HepG2 (cell line): Measurements from ENCODE around the gene PCOLCE2. TPM values are rescaled to one million over a fixed set of nuclear protein-coding genes. Genes with fewer than 3 reads are reported as not detected.

Experiments
- ATAC-seq: fragments of 200-7000 bp; cut with Tn5 transposase; 3 replicates; pipeline ENCODE4 v1.9.1; 2020; ENCODE audit warnings: mild to moderate bottlenecking, moderate library complexity
- BruUV-seq: library from RNA; stranded (reverse); fragments of 400-500 nt; replicated peaks from 2 replicates; lab custom pipeline; 2021; lab: Mats Ljungman, UMichigan
- CTCF ChIA-PET: fragments of 300-600 bp; formaldehyde crosslinking; extraction: SDS; loops from one replicate; lab custom pipeline; 2021; ENCODE audit warnings: low total read pairs, inconsistent platforms, low intra/inter-chr PET ratio; lab: Yijun Ruan, JAX
- POLR2A ChIA-PET: fragments of 350-600 bp; sonication (Branson Sonifier 250); formaldehyde crosslinking; loops from one replicate; lab custom pipeline; 2020; ENCODE audit warnings: antibody characterized with exemption, inconsistent platforms; lab: Yijun Ruan, JAX
- DNase-seq: peaks from one replicate; pipeline ENCODE4 v3.0.0-alpha.2; 2015; ENCODE audit warnings: low spot score
- FAIRE-seq: peaks from 3 replicates; lab custom pipeline; 2011; peaks lifted over from hg19 to GRCh38; lab: Jason Lieb, UNC
- H2AFZ ChIP-seq: one replicate; pipeline ENCODE4 v1.6.1; 2011; ENCODE audit warnings: low read length, inconsistent platforms
- H3K27ac ChIP-seq: fragments of 300-600 bp; 3 replicates; pipeline ENCODE4 v1.8.0; 2011; ENCODE audit warnings: mixed run types, mild to moderate bottlenecking, mixed read lengths, low read length, inconsistent platforms; ENCODE audit not compliant: insufficient read depth; ENCODE audit errors: extremely low read length
- H3K27me3 ChIP-seq, 2 experiments: fragments of 200-600 bp in 1 of 2; 2 replicates in 1 of 2; 3 replicates in 1 of 2; pipeline versions ENCODE4 v1.6.0 to v1.8.0; 2011; ENCODE audit warnings: low read length in 2 of 2, mild to moderate bottlenecking in 2 of 2, moderate library complexity in 2 of 2, inconsistent platforms in 1 of 2; ENCODE audit not compliant: insufficient read depth in 2 of 2, control insufficient read depth in 1 of 2
- H3K36me3 ChIP-seq, 2 experiments: fragments of 200-600 bp in 1 of 2; replicated peaks in 1 of 2; 2 replicates in 1 of 2; 3 replicates in 1 of 2; pipeline versions ENCODE4 v1.5.1 to v1.8.0; 2011; ENCODE audit warnings: low read length in 2 of 2, inconsistent platforms in 1 of 2; ENCODE audit not compliant: insufficient read depth in 2 of 2, control insufficient read depth in 1 of 2
- H3K4me1 ChIP-seq: 2 replicates; pipeline ENCODE4 v1.5.1; 2012; ENCODE audit warnings: low read length, inconsistent platforms; ENCODE audit not compliant: insufficient read depth
- H3K4me2 ChIP-seq: 2 replicates; pipeline ENCODE4 v1.6.0; 2011; ENCODE audit warnings: low read depth, low read length, inconsistent platforms
- H3K4me3 ChIP-seq, 3 experiments: fragments of 200-600 bp in 1 of 3; sonication (generic), shearing (Covaris generic) in 1 of 3; replicated peaks in 1 of 3; 2 replicates each; pipeline ENCODE4 v1.5.1; 2011 to 2016; ENCODE audit warnings: low read length in 3 of 3, inconsistent platforms in 2 of 3, low read depth in 2 of 3, mild to moderate bottlenecking in 2 of 3, control low read depth in 1 of 3, mixed read lengths in 1 of 3; ENCODE audit not compliant: insufficient read depth in 1 of 3
- H3K79me2 ChIP-seq: one replicate; pipeline ENCODE4 v1.6.1; 2011; ENCODE audit warnings: low read length, inconsistent platforms; ENCODE audit not compliant: insufficient read depth
- H3K9ac ChIP-seq: 2 replicates; pipeline ENCODE4 v1.6.0; 2011; ENCODE audit warnings: mild to moderate bottlenecking, low read depth, low read length, inconsistent platforms; ENCODE audit not compliant: insufficient read depth
- H3K9me3 ChIP-seq: 2 replicates; pipeline ENCODE4 v1.5.1; 2012; ENCODE audit warnings: mild to moderate bottlenecking, low read length
- H4K20me1 ChIP-seq: 2 replicates; pipeline ENCODE4 v1.6.0; 2011; ENCODE audit warnings: inconsistent platforms, mild to moderate bottlenecking, low read length, moderate library complexity; ENCODE audit not compliant: insufficient read depth
- CEBPB ChIP-seq: IDR thresholded peaks from 2 replicates; pipeline ENCODE4 v1.6.1; 2011; ENCODE audit warnings: low read depth, low read length, improper control_type of control experiment, borderline replicate concordance
- FOXJ3 ChIP-seq: sonication (generic); formaldehyde crosslinking; IDR thresholded peaks from 2 replicates; pipeline ENCODE4 v1.4.0; 2020; ENCODE audit warnings: missing genetic modification reagents, mild to moderate bottlenecking, borderline replicate concordance
- GMEB1 ChIP-seq: sonication (generic); formaldehyde crosslinking; IDR thresholded peaks from 2 replicates; pipeline ENCODE4 v1.5.1; 2020; ENCODE audit warnings: missing genetic modification reagents, mild to moderate bottlenecking, borderline replicate concordance
- KLF9 ChIP-seq: IDR thresholded peaks from 2 replicates; pipeline ENCODE4 v1.6.1; 2016; ENCODE audit warnings: low read depth
- RCOR2 ChIP-seq: IDR thresholded peaks from 2 replicates; pipeline ENCODE4 v1.6.1; 2016; ENCODE audit warnings: missing biosample characterization, missing genetic modification reagents
- SRSF9 ChIP-seq: fragments of 200-400 bp; formaldehyde crosslinking; IDR thresholded peaks from 2 replicates; pipeline ENCODE4 v1.6.1; 2018; ENCODE audit warnings: borderline replicate concordance, mild to moderate bottlenecking, low read depth, low read length; ENCODE audit not compliant: insufficient read depth, poor library complexity, severe bottlenecking
- ZNF543 ChIP-seq: sonication (generic); formaldehyde crosslinking; IDR thresholded peaks from 2 replicates; pipeline ENCODE4 v1.4.0; 2020; ENCODE audit warnings: mild to moderate bottlenecking, missing genetic modification reagents
- ZNF629 ChIP-seq: sonication (generic); formaldehyde crosslinking; conservative IDR thresholded peaks from 2 replicates; pipeline ENCODE4 v1.5.0; 2020; ENCODE audit warnings: missing genetic modification reagents
- WGBS: methylation state at CpG from one replicate; pipeline ENCODE4 v1.1.6; 2017; ENCODE audit warnings: low lambda C conversion rate; 5-methylcytosine and 5-hydroxymethylcytosine counted together
- in situ Hi-C: cut with HindIII; loops from 2 replicates; pipeline ENCODE4 v1.10.0; 2017; ENCODE audit warnings: low pct_unique_long_range_greater_than_20kb; ENCODE audit not compliant: extremely low pct_ligation_motif_present
- intact Hi-C: fragments of 100-400 bp; cut with micrococcal nuclease; formaldehyde crosslinking; loops from one replicate; pipeline ENCODE4 v1.10.0; 2022; ENCODE audit not compliant: unreplicated experiment
- polyA plus RNA-seq, 8 experiments: library from polyadenylated mRNA; depleted of rRNA in 3 of 8; stranded (reverse) in 7 of 8; unstranded in 1 of 8; fragments of >200 nt; fragmentation: Illumina TruSeq in 4 of 8; extraction: Trizol in 4 of 8; gene quantifications; 2 replicates each; pipeline versions ENCODE4 v1.2.1 to v1.2.3, GENCODE V29; 2011 to 2016; ENCODE audit warnings: low read depth in 4 of 8, missing spikeins in 1 of 8, mixed read lengths in 1 of 8; ENCODE audit not compliant: insufficient read depth in 1 of 8
- total RNA-seq, 5 experiments: library from RNA; depleted of rRNA; stranded (reverse); fragments of >200 nt; fragmentation: Illumina TruSeq; extraction: Trizol; gene quantifications; 2 replicates each; pipeline ENCODE4 v1.2.3, GENCODE V29; 2016; ENCODE audit warnings: low read depth in 1 of 5

PCOLCE2 gene
- total and polyA plus RNA-seq, 2 of the 13 experiments (the other 11 are each of a cell fraction or from before 2014, with no cell fraction given) = 0.71 to 2.0 TPM

GRCh38 chr3:142915636-142916035 lies 26.8 kb upstream of the PCOLCE2 start (continued):
- TF ChIP-seq GMEB1 (CRISPR knock-in tag) = no peak
- TF ChIP-seq, all 625 proteins: peak for 0

GRCh38 chr3:142914286-142914811 lies 25.5 kb upstream of the PCOLCE2 start:
- Histone ChIP-seq H3K4me3 (no peak overlapping the region), H3K4me2 (no peak overlapping the region), H3K4me1 (no peaks in the 10 kb centered on the region), H3K79me2 (no peaks in the 10 kb centered on the region), H3K9ac (no peak overlapping the region), H3K27me3 (peaks cover 0 to 25% of the 10 kb centered on the region in 2 experiments; a peak in 2 of 5 replicates), H3K36me3 (no peaks in the 10 kb centered on the region), H4K20me1 (no peaks in the 10 kb centered on the region), H3K9me3 (no peaks in the 10 kb centered on the region), H3K27ac (no peak overlapping the region), H2AFZ (no peak overlapping the region)
- CTCF ChIA-PET = no interaction called here
- POLR2A ChIA-PET = no interaction called here
- TF ChIP-seq ZNF543 (CRISPR knock-in tag) (no peak), CEBPB (no peak)
- no TSS peak for BruUV-seq
- FAIRE-seq (no peak), ATAC-seq (no peak), DNase-seq (no peak)
- intact Hi-C loops (no loop called here), in situ Hi-C loops (no loop called here)
- WGBS = 2% methylated on average over 3 of the region's 3 CpGs

GRCh38 chr3:142913432-142913831 lies 24.5 kb upstream of the PCOLCE2 start:
- BruUV-seq = no TSS peak
- Histone ChIP-seq H3K4me3 (no peak overlapping the region), H3K79me2 (no peaks in the 10 kb centered on the region), H3K36me3 (no peaks in the 10 kb centered on the region), H3K4me2 (no peak overlapping the region), H3K4me1 (no peaks in the 10 kb centered on the region), H3K27ac (no peak overlapping the region), H3K9me3 (no peaks in the 10 kb centered on the region), H2AFZ (no peak overlapping the region), H3K27me3 (peaks cover 0 to 25% of the 10 kb centered on the region in 2 experiments; a peak in 2 of 5 replicates), H4K20me1 (no peaks in the 10 kb centered on the region), H3K9ac (no peak overlapping the region)
- intact Hi-C loops (no loop called here), in situ Hi-C loops (no loop called here)
- ATAC-seq = no peak
- 20% methylated on average over 1 of the region's 1 CpG for WGBS
- no peak for DNase-seq
- CTCF ChIA-PET = no interaction called here
- no peak for FAIRE-seq
- POLR2A ChIA-PET = no interaction called here
- TF ChIP-seq FOXJ3 (CRISPR knock-in tag) = no peak
- no peak for TF ChIP-seq SRSF9
- TF ChIP-seq ZNF629 (CRISPR knock-in tag) = peak; percentile 79
- TF ChIP-seq RCOR2 (CRISPR knock-in tag) = no peak
- no peak for TF ChIP-seq KLF9 (CRISPR knock-in tag)
